Activated T-cell treated with anti-CD3 and anti-CD28 coated beads, Interleukin-2, amount 50 U/mL, for 4 hours (primary cell): Measurements from ENCODE around the gene TEKT5. TPM values are rescaled to one million over a fixed set of nuclear protein-coding genes. Genes with fewer than 3 reads are reported as not detected.
"Not testable (repeated sequence)": the region's sequence is repeated elsewhere in the genome, so short reads cannot be mapped to it uniquely, and the experiment has no call there.

Experiments
- ATAC-seq, 2 donors: fragments of 200-7000 bp; cut with Tn5 transposase; one replicate each; pipeline ENCODE4 v1.10.0; 2021
- DNase-seq: peaks from one replicate; pipeline ENCODE4 v3.0.0-alpha.2; 2020
- H3K27me3 Mint-ChIP-seq: one replicate; pipeline ENCODE4 v1.8.0; 2021; ENCODE audit warnings: low read depth, mixed read lengths
- H3K36me3 Mint-ChIP-seq: one replicate; pipeline ENCODE4 v1.8.0; 2022; ENCODE audit warnings: mixed read lengths; ENCODE audit not compliant: insufficient read depth
- H3K4me1 Mint-ChIP-seq: one replicate; pipeline ENCODE4 v1.8.0; 2021; ENCODE audit warnings: low read depth, mixed read lengths
- H3K4me3 Mint-ChIP-seq: one replicate; pipeline ENCODE4 v1.8.0; 2021; ENCODE audit warnings: mild to moderate bottlenecking, moderate library complexity, mixed read lengths
- H3K9me3 Mint-ChIP-seq: one replicate; pipeline ENCODE4 v1.8.0; 2021; ENCODE audit warnings: mixed read lengths
- total RNA-seq, 3 donors: library from RNA; stranded (reverse); gene quantifications; one replicate each; pipeline ENCODE4 v1.2.1, GENCODE V29; 2021

TEKT5 gene
- total RNA-seq, 3 donors from 2014 or later: not detected

DNA sequence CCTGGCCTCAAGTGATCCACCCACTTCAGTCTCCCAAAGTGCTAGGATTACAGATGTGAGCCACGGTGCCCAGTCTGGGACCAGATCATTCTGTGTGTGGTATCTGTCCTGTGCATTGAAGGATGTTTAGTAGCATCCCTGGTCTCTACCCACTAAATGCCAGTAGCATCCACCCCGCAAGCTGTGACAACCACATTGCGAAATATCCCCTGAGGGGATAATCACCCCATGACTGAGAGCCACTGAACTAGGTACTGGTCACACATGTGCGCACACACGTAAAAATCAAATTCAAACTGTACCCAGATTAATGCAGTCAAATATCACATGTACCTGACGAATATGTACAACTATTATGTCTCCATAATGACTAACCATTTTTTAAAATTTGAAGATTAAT is 35.8 kb downstream of the TEKT5 start:
- DNase-seq (no peak), ATAC-seq (no peak)
- Mint-ChIP-seq H3K36me3 (no peaks in the 10 kb centered on the region), H3K4me1 (no peaks in the 10 kb centered on the region), H3K9me3 (no peaks in the 10 kb centered on the region), H3K4me3 (no peak overlapping the region), H3K27me3 (peaks cover 5% of the 10 kb centered on the region)

DNA sequence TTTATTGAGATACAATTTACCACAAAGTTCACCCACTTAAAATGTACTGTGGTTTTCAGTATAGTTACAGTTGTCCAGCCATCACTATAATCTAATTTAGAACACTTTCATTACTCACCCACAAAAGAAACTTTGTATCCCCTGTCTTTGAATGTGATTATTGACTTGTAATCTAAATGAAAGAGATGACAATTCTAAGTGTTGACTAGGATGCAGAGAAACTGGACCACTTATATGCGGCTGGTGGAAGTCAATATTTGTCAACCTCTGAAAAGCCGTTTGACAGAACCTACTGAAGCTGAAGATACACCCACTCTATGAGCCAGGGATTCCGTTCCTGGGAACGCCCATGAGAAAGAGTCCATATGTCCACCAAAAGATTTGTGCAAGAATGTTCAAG is 36.8 kb downstream of the TEKT5 start:
- Mint-ChIP-seq H3K4me1 (no peaks in the 10 kb centered on the region), H3K9me3 (no peaks in the 10 kb centered on the region), H3K27me3 (peaks cover 4% of the 10 kb centered on the region), H3K36me3 (no peaks in the 10 kb centered on the region), H3K4me3 (no peak overlapping the region)
- DNase-seq (no peak), ATAC-seq (no peak)

DNA sequence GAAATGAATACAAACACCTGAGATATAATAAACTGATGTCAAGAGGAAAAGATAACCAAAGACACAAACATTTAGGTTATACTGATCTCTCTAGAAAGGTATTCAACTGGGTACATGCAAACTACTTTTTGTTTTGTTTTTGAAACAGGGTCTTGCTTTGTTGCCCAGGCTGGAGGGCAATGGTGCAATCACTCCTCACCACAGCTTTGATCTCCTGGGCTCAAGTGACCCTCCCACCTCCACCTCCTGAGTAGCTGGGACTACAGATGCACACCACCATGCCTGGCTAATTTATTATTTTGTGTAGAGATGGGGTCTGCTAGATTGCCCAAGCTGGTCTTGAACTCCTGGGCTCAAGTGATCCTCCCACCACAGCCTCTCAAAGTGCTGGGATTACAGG is 38.1 kb downstream of the TEKT5 start:
- ATAC-seq (no peak), DNase-seq (no peak)
- no peaks in the 10 kb centered on the region for H3K36me3 Mint-ChIP-seq
- H3K27me3 Mint-ChIP-seq: no peaks in the 10 kb centered on the region
- H3K4me1 Mint-ChIP-seq: no peaks in the 10 kb centered on the region
- no peak overlapping the region for H3K4me3 Mint-ChIP-seq
- no peaks in the 10 kb centered on the region for H3K9me3 Mint-ChIP-seq

DNA sequence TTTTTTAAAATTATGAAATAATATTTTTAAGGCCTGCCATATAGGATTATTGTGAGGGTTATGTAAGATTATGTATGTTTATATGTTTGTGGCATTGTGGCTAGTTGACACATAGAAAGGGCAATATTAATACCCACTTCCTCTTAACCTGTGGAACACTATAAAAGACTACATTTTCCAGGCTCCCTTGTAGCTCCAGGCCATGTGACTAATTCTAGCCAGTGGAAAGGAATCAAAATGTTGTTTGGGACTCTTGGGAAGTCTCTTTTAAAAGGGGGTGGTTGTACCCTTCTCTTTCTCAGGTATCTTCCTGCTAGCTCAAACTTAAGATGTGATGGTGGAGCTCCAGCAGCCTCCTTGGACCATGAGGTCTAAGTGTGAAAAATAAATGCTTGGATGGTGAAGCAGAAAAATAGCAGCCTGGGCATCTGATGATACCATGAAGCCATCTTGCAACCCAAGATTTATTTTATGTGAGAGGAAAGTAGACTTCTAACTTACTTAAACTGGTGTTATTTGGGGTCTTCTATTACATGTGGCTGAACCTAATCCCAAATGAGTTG is 39.2 kb downstream of the TEKT5 start:
- peaks cover 1% of the 10 kb centered on the region for H3K27me3 Mint-ChIP-seq
- DNase-seq: no peak
- no peaks in the 10 kb centered on the region for H3K9me3 Mint-ChIP-seq
- H3K4me1 Mint-ChIP-seq: no peaks in the 10 kb centered on the region
- no peaks in the 10 kb centered on the region for H3K36me3 Mint-ChIP-seq
- no peak overlapping the region for H3K4me3 Mint-ChIP-seq
- no peak for ATAC-seq

DNA sequence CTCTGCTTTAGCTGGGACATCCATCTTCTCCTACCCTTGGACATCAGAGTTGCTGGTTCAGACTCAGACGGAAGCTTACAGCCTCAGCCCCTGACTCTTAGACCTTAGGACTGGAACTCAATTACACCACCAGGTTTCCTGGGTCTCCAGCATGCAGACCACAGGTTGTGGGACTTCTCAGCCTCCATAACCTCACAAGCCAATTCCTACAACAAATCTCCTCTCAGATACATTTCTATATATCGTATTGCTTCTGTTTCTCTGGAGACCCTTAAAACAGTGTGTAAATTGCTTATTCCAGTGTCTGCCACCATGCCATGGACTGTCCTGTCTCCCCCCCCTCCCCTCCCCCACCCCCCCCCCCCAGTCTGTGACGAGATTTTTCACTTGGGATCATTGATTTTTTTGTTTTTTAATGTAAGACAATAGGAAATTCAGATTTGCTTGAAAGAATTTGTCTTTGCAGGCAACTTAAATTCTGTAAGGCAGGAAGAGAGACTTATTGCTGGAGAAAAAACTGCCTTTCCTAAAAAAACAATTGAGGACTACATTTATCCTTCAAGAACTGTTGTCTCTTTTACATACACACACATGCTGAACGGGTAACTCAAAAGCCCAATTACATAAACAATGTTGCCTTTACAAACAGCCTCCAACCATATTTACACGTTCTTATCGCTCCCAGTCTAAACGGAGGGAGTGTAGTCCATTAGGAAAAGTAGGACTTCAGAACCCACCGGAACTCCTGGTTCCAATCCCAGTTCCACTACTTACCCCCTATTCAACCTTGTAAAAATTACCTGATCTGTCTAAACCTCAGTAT is 39.9 kb downstream of the TEKT5 start:
- DNase-seq (no peak), ATAC-seq (no peak)
- no peaks in the 10 kb centered on the region for H3K9me3 Mint-ChIP-seq
- H3K4me1 Mint-ChIP-seq: no peaks in the 10 kb centered on the region
- no peak overlapping the region for H3K4me3 Mint-ChIP-seq
- peaks cover 1% of the 10 kb centered on the region for H3K27me3 Mint-ChIP-seq
- no peaks in the 10 kb centered on the region for H3K36me3 Mint-ChIP-seq

DNA sequence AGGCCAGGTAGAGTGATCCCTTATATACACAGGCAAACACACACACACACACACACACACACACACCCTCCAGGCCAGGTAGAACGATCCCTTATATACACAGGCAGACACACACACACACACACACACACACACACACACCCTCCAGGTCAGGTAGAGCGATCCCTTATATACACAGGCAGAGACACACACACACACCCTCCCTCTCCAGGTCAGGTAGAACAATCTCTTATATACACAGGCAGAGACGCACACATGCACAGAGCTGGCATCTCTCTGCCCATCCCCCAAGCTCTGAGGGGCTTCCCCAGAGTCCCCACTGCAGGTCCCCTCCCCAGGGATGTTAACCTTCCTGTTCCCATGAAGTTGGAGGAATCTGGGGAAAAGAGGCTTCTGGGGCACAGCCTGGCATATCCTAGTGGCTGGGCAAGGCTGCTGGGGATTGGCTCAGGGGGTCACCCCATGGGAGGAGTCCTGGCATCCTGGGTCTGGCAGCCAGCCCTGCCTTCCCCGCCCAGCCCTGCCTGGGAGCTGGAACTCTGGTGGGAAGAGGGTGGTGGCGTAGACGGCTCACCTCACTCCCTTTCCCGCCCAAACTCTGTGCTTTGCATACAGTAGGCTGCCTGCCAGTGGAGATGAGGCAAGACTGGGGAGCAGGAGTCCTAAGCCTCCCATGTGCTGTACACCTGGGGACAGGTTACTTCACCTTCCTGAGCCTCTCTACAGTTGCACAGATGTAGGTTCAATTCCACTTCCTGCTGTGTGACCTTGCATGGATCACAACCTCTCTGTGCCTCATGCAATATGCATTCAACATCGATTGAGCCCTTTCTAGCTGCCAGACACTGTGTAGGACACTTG is 41.8 kb downstream of the TEKT5 start:
- ATAC-seq (no peak), DNase-seq (no peak)
- H3K9me3 Mint-ChIP-seq: no peaks in the 10 kb centered on the region
- H3K4me1 Mint-ChIP-seq: no peaks in the 10 kb centered on the region
- no peak overlapping the region for H3K4me3 Mint-ChIP-seq
- no peaks in the 10 kb centered on the region for H3K36me3 Mint-ChIP-seq
- H3K27me3 Mint-ChIP-seq: peaks cover 1% of the 10 kb centered on the region

DNA sequence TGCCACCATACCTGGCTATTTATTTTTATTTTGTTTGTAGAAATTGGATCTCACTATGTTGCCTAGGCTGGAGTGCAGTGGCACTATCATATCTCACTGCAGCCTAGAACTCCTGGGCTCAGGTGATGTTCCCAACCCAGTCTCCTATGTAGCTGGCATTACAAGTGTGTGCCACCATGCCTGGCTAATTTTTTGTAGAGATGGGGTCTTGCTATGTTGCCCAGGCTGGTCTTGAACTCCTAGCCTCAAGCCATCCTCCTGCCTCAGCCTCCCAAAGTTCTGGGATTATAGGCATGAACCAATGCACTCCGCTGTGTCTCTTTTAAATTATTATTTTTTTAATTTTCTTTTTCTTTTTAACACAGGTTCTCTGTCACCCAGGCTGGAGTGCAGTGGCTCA is 45.6 kb downstream of the TEKT5 start:
- H3K27me3 Mint-ChIP-seq, H3K4me1 Mint-ChIP-seq, H3K4me3 Mint-ChIP-seq, DNase-seq, H3K9me3 Mint-ChIP-seq, ATAC-seq, H3K36me3 Mint-ChIP-seq: not testable (repeated sequence)

DNA sequence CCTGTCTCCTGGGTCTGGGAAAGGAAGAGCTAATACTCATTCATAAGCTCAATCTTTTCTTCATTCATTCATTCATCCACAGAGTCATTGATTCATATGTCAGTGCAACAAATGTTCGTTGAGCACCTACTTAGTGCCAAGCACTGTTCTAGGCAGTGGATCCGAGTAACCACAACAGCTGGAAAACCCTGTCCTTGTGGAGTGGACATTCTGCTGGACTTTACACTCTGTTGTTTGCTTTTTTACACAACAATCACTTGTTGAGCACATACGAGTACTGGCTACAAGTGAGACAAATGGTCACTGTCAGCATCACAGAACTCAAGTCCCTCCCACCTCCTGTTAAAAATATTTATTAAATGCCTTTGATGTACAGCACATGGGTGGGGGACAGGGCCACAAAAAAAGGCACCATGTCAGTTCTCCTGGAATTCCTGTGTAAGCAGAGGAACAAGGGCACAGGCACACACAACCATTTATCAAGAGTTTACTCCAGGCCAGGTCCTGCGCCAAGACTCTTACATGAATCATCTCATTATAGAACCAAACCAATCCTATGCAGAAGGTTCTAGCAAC is 46.9 kb downstream of the TEKT5 start:
- Mint-ChIP-seq H3K27me3 (peaks cover 1% of the 10 kb centered on the region), H3K9me3 (no peaks in the 10 kb centered on the region), H3K4me3 (no peak overlapping the region), H3K36me3 (no peaks in the 10 kb centered on the region), H3K4me1 (no peaks in the 10 kb centered on the region)
- DNase-seq: no peak
- no peak for ATAC-seq

DNA sequence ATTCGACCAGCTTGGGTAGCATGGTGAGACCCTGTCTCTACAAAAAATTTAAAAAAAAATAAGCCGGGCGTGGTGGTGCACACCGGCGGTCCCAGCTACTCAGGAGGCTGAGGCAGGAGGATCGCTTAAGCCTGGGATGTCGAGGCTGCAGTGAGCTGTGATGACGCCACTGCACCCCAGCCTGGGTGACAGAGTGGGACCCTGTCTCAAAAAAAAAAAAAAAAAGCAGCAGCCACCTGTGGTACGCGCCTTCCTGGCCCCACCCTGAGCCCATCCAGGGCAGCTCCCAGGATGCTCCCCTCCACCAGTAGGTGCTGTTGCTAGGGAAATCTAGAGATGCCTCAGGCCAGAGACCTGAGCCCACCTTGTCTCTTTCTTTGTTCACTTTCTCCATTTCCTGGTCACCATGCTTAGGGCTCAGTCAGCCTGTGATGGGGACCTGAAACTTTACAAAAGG is 47.4 kb downstream of the TEKT5 start:
- H3K9me3 Mint-ChIP-seq: no peaks in the 10 kb centered on the region
- H3K36me3 Mint-ChIP-seq: no peaks in the 10 kb centered on the region
- ATAC-seq (no peak), DNase-seq (no peak)
- H3K27me3 Mint-ChIP-seq: peaks cover 3% of the 10 kb centered on the region
- no peak overlapping the region for H3K4me3 Mint-ChIP-seq
- H3K4me1 Mint-ChIP-seq: no peaks in the 10 kb centered on the region

DNA sequence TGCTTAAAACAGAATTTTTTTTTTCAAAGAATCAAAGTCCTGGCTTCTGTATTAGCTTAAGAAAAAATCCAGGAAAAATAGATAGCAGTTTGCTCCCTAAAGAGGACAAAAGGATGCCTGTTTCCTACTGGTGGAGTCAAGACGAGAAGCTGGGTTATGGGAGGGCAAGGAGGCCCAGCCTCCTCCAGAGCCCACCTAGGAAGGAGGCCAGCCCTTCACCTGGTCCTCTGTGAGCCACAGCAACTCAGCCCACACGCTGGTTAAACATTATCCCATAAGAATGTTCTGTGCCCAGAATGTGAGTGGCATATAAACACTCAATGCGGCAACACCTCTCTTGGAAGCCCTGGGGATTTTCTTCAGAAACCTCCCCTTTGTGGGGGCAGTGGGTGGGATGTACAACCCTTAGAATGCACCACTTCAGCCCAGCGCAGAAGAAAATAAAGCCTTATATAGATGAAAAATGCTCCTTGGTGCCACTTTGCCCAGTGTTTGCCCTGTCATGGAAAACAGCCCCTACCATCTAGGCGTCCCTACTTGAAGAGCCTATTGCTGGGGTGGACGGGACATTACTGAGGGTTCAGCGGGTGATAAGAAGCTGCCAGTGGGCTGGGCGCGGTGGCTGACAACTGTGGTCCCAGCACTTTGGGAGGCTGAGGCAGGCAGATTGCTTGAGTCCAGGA is 48.0 kb downstream of the TEKT5 start:
- H3K4me1 Mint-ChIP-seq: no peaks in the 10 kb centered on the region
- DNase-seq (no peak), ATAC-seq (no peak)
- H3K4me3 Mint-ChIP-seq: no peak overlapping the region
- no peaks in the 10 kb centered on the region for H3K9me3 Mint-ChIP-seq
- H3K27me3 Mint-ChIP-seq: peaks cover 5% of the 10 kb centered on the region
- no peaks in the 10 kb centered on the region for H3K36me3 Mint-ChIP-seq

DNA sequence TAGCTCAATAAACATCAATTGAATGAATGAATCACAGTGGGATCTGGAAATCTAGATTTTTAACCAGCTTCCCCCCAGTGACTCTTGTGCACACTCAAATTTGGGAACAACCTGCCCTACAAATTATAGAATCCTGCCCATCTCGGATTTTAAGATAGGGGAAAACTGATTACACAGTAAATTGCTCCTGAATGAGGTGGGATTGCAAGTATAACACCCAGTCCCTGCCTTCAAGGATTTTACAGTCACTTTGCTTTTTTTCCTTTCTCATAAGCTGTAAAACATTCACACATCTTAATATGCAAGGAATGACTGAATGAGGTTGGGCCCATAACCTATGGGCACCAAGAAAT is 48.5 kb downstream of the TEKT5 start:
- ATAC-seq (no peak), DNase-seq (no peak)
- H3K4me1 Mint-ChIP-seq: no peaks in the 10 kb centered on the region
- H3K36me3 Mint-ChIP-seq: no peaks in the 10 kb centered on the region
- H3K27me3 Mint-ChIP-seq: peaks cover 4% of the 10 kb centered on the region
- no peak overlapping the region for H3K4me3 Mint-ChIP-seq
- no peaks in the 10 kb centered on the region for H3K9me3 Mint-ChIP-seq

DNA sequence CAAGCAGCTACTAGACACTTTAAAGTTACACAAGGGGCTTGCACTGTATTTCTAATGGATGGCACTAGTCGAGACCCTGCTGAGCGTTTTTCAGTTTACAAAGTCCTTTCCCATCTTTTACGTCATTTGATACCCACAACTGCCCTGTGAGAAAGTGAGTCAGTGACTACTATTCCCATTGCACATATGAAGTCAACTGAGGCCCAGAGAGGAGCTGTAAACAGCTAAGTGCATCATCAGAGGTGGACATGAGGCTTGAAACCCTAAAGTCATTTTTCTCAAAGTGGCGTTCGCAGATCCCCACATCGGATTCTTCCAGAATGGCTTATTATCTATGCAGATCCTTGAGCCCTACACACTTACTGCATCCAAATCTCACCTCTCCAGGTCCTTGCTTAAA is 50.6 kb downstream of the TEKT5 start:
- no peaks in the 10 kb centered on the region for H3K36me3 Mint-ChIP-seq

DNA sequence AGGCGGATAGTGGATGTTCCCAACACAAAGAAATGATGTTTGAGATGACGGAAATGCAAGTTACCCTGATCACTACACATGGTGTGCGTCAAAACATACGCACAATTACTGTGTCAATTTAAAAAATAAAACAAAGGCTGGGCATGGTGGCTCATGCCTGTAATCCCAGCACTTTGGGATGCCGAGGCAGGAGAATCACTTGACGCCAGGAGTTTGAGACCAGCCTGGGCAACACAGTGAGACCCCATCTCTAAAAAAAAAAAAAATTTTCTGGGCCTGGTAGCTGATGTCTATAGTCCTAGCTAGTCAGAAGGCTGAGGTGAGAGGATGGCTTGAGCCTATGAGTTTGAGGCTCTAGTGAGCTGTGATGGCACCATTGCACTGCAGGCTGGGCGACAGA is 51.8 kb downstream of the TEKT5 start:
- H3K9me3 Mint-ChIP-seq: no peaks in the 10 kb centered on the region
- H3K36me3 Mint-ChIP-seq: no peaks in the 10 kb centered on the region
- H3K4me1 Mint-ChIP-seq: no peaks in the 10 kb centered on the region
- no peak overlapping the region for H3K4me3 Mint-ChIP-seq
- H3K27me3 Mint-ChIP-seq: peaks cover 4% of the 10 kb centered on the region
- DNase-seq: no peak
- no peak for ATAC-seq

More for the DNA sequence above, 50.6 kb downstream of the TEKT5 start:
- Mint-ChIP-seq H3K4me3 (no peak overlapping the region), H3K4me1 (no peaks in the 10 kb centered on the region), H3K27me3 (peaks cover 4% of the 10 kb centered on the region), H3K9me3 (no peaks in the 10 kb centered on the region)
- no peak for DNase-seq
- no peak for ATAC-seq
